Immature natural killer cell (primary cell): Measurements from ENCODE around the gene LSAMP. TPM values are rescaled to one million over a fixed set of nuclear protein-coding genes. Genes with fewer than 3 reads are reported as not detected.
"Not testable (repeated sequence)": the region's sequence is repeated elsewhere in the genome, so short reads cannot be mapped to it uniquely, and the experiment has no call there.

ENCODE experiments used
- DNase-seq, 3 donors: peaks; one replicate each; pipeline ENCODE4 v3.0.0; 2022; ENCODE audit warnings: mixed read lengths in 1 of 3
- H3K27ac Mint-ChIP-seq, 6 donors: one replicate each; pipeline ENCODE4 v1.8.0; 2020; ENCODE audit warnings: mixed read lengths in 6 of 6, mild to moderate bottlenecking in 5 of 6, inconsistent platforms in 4 of 6, moderate library complexity in 3 of 6
- H3K27me3 Mint-ChIP-seq, 3 donors: one replicate each; pipeline ENCODE4 v1.8.0; 2020 to 2021; ENCODE audit warnings: low read depth in 3 of 3, mild to moderate bottlenecking in 3 of 3, mixed read lengths in 3 of 3, moderate library complexity in 3 of 3, inconsistent platforms in 1 of 3
- H3K36me3 Mint-ChIP-seq, 3 donors: one replicate each; pipeline ENCODE4 v1.8.0; 2020; ENCODE audit warnings: mixed read lengths in 3 of 3, inconsistent platforms in 2 of 3, mild to moderate bottlenecking in 2 of 3
- H3K4me1 Mint-ChIP-seq, 2 donors: one replicate each; pipeline ENCODE4 v1.8.0; 2020; ENCODE audit warnings: inconsistent platforms in 2 of 2, mild to moderate bottlenecking in 2 of 2, mixed read lengths in 2 of 2, moderate library complexity in 1 of 2
- H3K4me3 Mint-ChIP-seq, 5 donors: one replicate each; pipeline ENCODE4 v1.8.0; 2020; ENCODE audit warnings: mild to moderate bottlenecking in 5 of 5, mixed read lengths in 5 of 5, inconsistent platforms in 3 of 5, moderate library complexity in 3 of 5
- H3K9me3 Mint-ChIP-seq, 6 donors: one replicate each; pipeline ENCODE4 v1.8.0; 2020; ENCODE audit warnings: mild to moderate bottlenecking in 6 of 6, mixed read lengths in 6 of 6, inconsistent platforms in 4 of 6, moderate library complexity in 3 of 6
- polyA plus RNA-seq, 3 donors: library from polyadenylated mRNA; unstranded; fragments of 300-500 nt; fragmentation: Illumina TruSeq; gene quantifications; one replicate each; pipeline ENCODE4 v1.2.3, GENCODE V29; 2021

The LSAMP gene
- polyA plus RNA-seq, 3 donors from 2014 or later = not detected

DNA sequence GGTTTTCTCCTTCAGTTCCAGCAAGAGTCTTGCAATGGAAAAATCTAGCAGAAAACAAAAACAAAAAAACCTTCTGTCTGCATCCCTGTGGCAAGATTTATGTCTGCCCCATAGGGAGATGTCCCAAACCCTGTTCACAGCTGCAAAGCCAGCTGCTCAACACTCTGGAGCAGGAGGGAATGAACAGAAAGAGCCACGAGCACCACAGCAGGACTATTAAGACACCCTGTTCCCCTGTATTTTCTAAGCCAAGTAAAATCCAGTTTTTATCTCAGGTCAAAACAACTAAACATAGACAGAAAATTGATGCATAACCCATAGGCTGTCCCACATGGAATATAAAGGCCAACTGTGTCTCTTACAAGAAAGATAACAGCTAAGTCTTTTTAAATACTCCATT lies 357.9 kb downstream of the LSAMP start:
- no peaks in the 10 kb centered on the region for H3K4me1 Mint-ChIP-seq
- no peaks in the 10 kb centered on the region for H3K36me3 Mint-ChIP-seq
- peaks cover 0 to 2% (median 0%) of the 10 kb centered on the region in 3 donors for H3K27me3 Mint-ChIP-seq
- no peak overlapping the region for H3K4me3 Mint-ChIP-seq
- peaks cover 5 to 15% (median 8%) of the 10 kb centered on the region in 6 donors for H3K9me3 Mint-ChIP-seq
- no peak overlapping the region for H3K27ac Mint-ChIP-seq
- DNase-seq = no peak

DNA sequence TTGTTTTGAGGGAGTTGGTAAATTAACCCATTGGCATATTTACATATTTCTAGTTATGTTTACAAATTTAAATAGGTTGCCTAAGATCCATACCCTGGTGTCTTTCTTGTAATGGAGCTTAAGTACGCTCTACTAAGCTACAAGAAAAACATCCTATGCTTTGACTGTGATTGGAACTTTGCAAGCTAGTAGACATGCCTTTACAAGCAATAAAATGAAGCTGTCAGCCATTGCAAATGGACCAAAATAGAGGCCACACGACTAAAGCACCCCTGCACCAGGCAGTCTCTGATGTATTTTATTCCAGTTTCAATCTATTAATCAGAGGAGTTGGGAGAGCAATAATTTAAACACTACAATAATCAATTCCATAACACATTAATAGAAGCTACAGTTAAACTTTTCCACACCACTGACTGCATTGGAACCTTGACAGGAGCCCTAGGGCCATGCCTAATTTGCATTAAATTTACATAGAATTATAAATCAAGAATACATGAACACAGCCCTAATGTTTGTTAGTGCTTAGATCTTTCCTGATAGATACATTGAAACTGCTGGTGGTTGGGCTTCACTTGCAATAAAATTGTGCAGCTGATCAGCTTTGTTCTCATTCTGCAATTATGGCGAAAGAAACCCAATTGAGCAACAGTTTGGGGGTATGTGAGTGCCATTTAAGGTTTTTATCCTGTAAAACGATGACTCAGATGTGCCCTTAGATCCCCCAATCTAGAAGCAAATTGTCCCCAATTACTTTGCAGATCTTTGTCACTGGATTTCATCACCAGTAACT lies 360.1 kb downstream of the LSAMP start:
- H3K27me3 Mint-ChIP-seq = peaks cover 0 to 2% (median 0%) of the 10 kb centered on the region in 3 donors
- no peaks in the 10 kb centered on the region for H3K36me3 Mint-ChIP-seq
- H3K9me3 Mint-ChIP-seq = peaks cover 0 to 11% (median 5%) of the 10 kb centered on the region in 6 donors
- no peak for DNase-seq
- H3K4me3 Mint-ChIP-seq = no peak overlapping the region
- no peaks in the 10 kb centered on the region for H3K4me1 Mint-ChIP-seq
- no peak overlapping the region for H3K27ac Mint-ChIP-seq

DNA sequence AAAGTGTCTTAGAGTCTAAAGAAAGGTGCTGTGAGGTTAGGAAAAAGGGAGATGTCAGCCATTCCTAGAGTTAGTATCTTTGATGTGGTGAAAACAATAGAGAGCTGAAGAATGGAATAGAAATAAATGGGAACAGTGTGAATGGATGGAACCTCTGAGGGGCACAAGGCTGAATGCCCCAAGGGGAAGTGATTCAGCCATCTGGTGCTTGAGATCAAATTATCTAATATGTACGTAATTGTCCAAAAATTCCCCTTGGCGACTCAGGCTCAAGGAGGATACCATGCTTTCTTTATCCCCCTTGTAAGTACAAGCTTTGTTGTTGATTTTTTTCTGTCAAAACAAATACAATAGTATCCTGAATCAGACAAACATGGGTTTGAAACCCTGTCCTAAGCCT lies 361.6 kb downstream of the LSAMP start:
- DNase-seq = no peak
- Mint-ChIP-seq H3K4me1 (no peaks in the 10 kb centered on the region), H3K9me3 (peaks cover 1 to 12% (median 8%) of the 10 kb centered on the region in 6 donors), H3K4me3 (no peak overlapping the region), H3K36me3 (no peaks in the 10 kb centered on the region), H3K27me3 (no peaks in the 10 kb centered on the region), H3K27ac (no peak overlapping the region)

DNA sequence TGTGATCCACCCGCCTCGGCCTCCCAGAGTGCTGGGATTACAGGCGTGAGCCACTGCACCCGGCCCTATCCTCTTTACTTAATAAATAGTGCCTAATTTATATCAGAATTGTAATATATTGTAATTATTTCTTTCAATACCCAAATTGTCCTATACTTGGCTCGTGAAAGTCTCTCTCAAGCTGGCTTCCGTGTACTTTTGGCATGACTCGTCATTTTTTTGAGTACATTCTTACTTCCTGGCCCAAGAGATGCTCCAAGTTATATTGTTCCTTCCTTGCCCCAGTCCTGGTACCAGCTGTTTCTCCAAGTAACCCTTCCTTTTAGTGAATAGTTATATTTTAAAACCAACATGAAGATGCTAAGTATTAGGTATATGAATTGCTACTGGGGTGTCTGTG lies 366.7 kb downstream of the LSAMP start:
- no peaks in the 10 kb centered on the region for H3K36me3 Mint-ChIP-seq
- no peak overlapping the region for H3K27ac Mint-ChIP-seq
- H3K9me3 Mint-ChIP-seq = peaks cover 3 to 14% (median 7%) of the 10 kb centered on the region in 6 donors
- H3K4me3 Mint-ChIP-seq = no peak overlapping the region
- no peaks in the 10 kb centered on the region for H3K4me1 Mint-ChIP-seq
- no peak for DNase-seq
- H3K27me3 Mint-ChIP-seq = no peaks in the 10 kb centered on the region

DNA sequence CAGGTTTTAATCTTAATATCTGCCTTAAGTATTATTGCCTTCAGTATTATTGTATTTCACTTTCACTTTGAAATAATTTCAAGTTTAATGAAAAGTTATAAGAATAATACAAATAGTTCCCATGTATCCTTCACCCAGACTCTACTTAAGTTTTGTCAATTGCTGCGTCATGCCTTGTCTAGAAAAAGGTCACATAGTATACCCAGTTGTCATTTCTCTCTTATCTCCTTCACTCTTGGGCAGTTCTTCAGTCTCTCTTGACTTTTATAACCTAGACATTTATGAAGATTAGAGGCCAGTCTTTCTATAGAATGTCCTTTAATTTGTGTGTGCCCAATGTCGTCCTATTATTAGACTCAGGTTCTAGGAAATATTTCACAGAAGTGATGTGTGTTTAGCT lies 367.7 kb downstream of the LSAMP start:
- DNase-seq = no peak
- no peak overlapping the region for H3K27ac Mint-ChIP-seq
- H3K4me3 Mint-ChIP-seq = no peak overlapping the region
- H3K9me3 Mint-ChIP-seq = peaks cover 2 to 20% (median 8%) of the 10 kb centered on the region in 6 donors
- no peaks in the 10 kb centered on the region for H3K4me1 Mint-ChIP-seq
- peaks cover 0 to 3% (median 0%) of the 10 kb centered on the region in 3 donors for H3K27me3 Mint-ChIP-seq
- no peaks in the 10 kb centered on the region for H3K36me3 Mint-ChIP-seq

DNA sequence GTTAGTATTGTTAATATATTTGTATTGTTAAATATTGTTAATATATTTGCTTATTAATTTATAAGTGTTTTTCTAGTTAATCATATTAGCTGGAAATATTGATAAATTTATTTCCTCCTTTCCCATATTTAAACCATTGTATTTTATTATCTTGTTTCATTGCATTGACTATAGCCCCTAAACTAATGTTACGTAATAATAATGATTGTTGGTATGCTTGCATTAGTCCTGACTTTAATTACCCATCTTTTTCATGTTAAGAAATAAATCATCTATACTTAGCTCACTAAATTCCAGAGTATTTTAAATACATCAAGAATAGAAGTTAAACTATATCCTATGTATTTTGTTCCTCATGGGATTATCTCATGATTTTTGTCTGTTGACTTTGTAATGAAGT lies 368.2 kb downstream of the LSAMP start:
- Mint-ChIP-seq H3K9me3 (peaks cover 3 to 20% (median 8%) of the 10 kb centered on the region in 6 donors), H3K4me1 (no peaks in the 10 kb centered on the region), H3K27me3 (peaks cover 0 to 3% (median 0%) of the 10 kb centered on the region in 3 donors)

DNA sequence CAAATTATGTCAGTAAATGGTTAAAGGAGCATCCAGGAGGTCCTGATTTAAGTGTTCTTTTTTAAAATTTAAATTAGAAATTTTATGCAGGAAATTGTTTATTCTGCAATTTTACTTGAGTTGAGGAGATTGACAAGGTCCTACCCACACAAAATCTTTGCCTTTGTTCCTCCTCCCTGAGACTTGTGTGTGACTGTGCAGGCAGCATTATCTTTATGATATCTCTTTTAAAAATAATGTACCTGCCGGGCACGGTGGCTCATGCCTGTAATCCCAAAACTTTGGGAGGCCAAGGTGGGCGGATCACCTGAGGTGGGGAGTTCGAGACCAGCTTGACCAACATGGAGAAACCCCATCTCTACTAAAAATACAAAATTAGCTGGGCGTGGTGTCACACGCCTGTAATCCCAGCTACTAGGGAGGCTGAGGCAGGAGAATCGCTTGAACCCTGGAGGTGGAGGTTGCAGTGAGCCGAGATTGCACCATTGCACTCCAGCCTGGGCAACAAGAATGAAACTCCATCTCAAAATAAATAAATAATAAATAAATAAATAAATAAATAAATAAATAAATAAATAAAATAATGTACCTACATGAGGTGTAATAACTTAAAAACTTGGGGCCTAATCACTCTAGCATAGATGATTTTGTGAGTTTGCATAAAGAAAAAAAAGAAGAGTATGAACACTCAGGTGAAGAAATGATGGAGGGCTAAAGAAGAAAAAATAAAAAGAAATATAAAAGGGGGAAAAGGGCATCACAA lies 374.6 kb downstream of the LSAMP start:
- not testable (repeated sequence) for H3K27ac Mint-ChIP-seq, H3K9me3 Mint-ChIP-seq, H3K27me3 Mint-ChIP-seq, DNase-seq, H3K36me3 Mint-ChIP-seq, H3K4me1 Mint-ChIP-seq, H3K4me3 Mint-ChIP-seq

More for the DNA sequence above, 368.2 kb downstream of the LSAMP start:
- DNase-seq = no peak
- Mint-ChIP-seq H3K36me3 (no peaks in the 10 kb centered on the region), H3K27ac (no peak overlapping the region), H3K4me3 (no peak overlapping the region)

DNA sequence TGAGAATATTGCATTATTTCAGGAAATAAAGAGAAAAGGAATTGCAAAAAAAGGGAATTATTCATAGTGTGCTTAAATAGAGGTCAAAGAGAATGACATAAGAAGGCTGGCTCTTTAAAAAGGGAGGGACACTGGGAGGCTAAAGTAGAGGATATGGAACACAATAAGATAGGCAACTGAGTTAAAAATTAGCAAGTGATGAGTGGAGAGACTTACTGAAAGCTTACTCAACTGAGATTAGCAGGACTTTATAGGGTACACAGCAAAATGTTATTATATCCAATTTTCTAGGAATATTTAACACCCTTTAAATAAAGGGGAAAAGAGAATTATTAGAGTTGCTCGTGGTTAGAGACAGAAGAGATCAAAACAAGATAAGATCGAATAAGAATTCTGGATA lies 375.2 kb downstream of the LSAMP start:
- Mint-ChIP-seq H3K27me3 (peaks cover 0 to 6% (median 0%) of the 10 kb centered on the region in 3 donors), H3K36me3 (no peaks in the 10 kb centered on the region), H3K27ac (no peak overlapping the region), H3K4me3 (no peak overlapping the region), H3K4me1 (no peaks in the 10 kb centered on the region), H3K9me3 (peaks cover 2 to 7% (median 5%) of the 10 kb centered on the region in 6 donors)
- no peak for DNase-seq

DNA sequence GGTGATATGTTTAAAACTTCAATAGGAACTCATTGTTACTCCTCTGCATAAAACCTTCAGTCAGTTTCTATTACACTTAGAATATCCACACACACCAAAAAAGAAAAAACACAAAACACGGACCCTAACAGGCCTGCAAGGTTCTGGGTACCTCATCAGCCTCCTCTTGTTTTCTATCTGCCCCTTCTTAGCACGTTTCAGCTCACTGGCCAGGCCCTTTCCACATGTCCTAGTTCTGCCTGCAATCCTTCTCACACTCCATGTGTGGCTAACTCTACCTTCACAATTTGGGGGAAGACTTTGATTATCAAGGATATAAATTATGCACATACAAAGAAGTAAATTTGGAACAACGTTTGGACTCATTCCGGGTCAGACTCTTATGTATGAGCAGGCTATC lies 376.3 kb downstream of the LSAMP start:
- H3K27me3 Mint-ChIP-seq = peaks cover 0 to 6% (median 0%) of the 10 kb centered on the region in 3 donors
- H3K4me1 Mint-ChIP-seq = no peaks in the 10 kb centered on the region
- no peaks in the 10 kb centered on the region for H3K36me3 Mint-ChIP-seq
- peaks cover 2 to 7% (median 5%) of the 10 kb centered on the region in 6 donors for H3K9me3 Mint-ChIP-seq
- no peak overlapping the region for H3K27ac Mint-ChIP-seq
- H3K4me3 Mint-ChIP-seq = no peak overlapping the region
- DNase-seq = no peak

DNA sequence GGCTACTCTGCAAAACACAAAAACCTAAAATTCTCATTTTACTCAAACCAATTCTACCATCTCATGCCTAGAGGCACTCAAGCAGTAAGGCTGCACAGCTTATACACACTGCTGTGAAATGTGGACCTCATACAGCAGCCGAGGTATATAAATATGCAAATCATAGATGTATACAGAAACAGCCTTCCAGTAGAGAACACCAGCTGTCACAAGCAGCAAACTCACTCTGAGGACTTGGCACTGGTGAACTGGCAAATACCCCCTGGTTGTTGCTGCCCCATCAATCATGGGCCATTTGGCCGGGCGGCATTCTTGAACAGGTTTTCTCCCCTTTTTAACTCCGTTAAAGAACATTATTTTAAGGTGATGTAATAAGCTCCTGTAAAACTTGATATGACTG lies 378.0 kb downstream of the LSAMP start:
- DNase-seq = no peak
- H3K36me3 Mint-ChIP-seq = no peaks in the 10 kb centered on the region
- no peak overlapping the region for H3K4me3 Mint-ChIP-seq
- H3K27ac Mint-ChIP-seq = no peak overlapping the region
- H3K27me3 Mint-ChIP-seq = peaks cover 0 to 3% (median 0%) of the 10 kb centered on the region in 3 donors
- peaks cover 0 to 3% (median under 1%) of the 10 kb centered on the region in 6 donors for H3K9me3 Mint-ChIP-seq
- no peaks in the 10 kb centered on the region for H3K4me1 Mint-ChIP-seq

DNA sequence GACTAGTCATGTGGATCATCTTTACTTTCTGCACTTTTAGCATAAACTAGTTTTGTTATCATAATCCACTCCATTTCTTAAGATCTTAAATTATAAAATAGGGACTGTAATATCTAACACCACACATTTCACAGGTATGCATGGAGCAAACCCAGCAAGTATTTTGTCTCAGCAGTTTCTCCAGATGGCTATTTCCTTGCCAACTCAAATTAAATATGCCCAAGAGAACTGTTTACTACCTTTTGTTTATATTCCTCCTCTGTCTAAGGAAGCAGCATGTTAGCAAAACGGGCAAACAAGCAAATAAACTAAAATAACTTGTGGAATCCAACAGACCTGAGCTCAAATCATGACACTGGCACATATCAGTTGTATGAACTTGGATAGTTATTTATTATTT lies 379.8 kb downstream of the LSAMP start:
- Mint-ChIP-seq H3K27ac (no peak overlapping the region), H3K4me3 (no peak overlapping the region), H3K27me3 (peaks cover 0 to 3% (median 0%) of the 10 kb centered on the region in 3 donors), H3K4me1 (no peaks in the 10 kb centered on the region), H3K9me3 (peaks cover 0 to 6% (median under 1%) of the 10 kb centered on the region in 6 donors), H3K36me3 (no peaks in the 10 kb centered on the region)
- no peak for DNase-seq

DNA sequence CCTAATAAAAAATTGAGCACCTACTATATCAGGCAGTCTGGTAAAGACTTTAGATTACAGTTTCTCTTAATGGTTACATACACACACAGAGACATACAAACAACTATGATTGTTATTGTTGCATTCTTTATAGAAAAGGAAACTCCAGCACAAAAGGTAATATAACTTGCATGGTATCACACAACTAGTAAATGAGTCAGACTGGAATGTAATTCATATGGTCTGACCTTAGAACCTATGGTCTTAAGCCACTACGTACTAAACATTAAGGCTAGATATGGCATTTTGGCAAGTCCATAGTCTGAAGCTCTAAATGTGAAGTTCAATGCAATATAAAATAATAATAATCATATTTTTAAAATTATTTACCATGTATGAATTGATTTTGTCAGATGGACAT lies 380.6 kb downstream of the LSAMP start:
- Mint-ChIP-seq H3K4me1 (no peaks in the 10 kb centered on the region), H3K27ac (no peak overlapping the region), H3K36me3 (no peaks in the 10 kb centered on the region), H3K9me3 (peaks cover 0 to 6% (median 3%) of the 10 kb centered on the region in 6 donors), H3K27me3 (peaks cover 0 to 3% (median 0%) of the 10 kb centered on the region in 3 donors), H3K4me3 (no peak overlapping the region)
- no peak for DNase-seq

DNA sequence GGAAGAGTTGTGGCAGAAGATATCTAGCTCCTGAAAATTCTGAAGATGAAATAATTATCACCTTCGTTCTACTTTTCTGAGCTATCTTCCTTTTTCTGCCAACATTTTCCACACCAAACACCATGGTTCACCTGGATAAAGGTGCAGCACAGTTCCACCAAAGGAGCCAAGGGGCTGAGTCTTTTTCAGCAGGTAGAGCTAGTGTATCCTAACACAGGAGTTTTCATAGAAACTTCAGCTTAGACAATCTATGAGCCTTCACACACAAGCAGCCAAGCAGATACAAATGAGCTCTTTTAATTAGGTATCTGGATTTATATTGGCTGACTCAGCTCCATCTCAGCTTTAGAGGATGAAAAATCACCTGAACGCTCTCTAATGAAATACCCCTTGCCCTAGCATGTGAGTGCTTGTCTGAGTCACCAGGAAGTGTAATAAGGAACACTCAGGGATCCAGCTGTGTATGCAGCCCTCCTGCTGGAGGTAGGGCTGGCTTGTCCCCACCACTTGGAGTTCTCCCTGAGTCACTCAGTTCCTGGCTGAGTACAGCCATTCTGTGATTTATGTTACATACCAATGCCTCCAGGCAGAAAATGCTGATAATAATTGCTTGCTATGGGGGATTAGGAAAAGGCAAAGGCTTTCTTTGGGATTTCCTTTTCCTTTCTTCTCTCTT lies 385.7 kb downstream of the LSAMP start:
- H3K27ac Mint-ChIP-seq = no peak overlapping the region
- peaks cover 0 to 12% (median 3%) of the 10 kb centered on the region in 6 donors for H3K9me3 Mint-ChIP-seq
- no peak for DNase-seq
- H3K4me3 Mint-ChIP-seq = no peak overlapping the region
- no peaks in the 10 kb centered on the region for H3K36me3 Mint-ChIP-seq
- H3K4me1 Mint-ChIP-seq = no peaks in the 10 kb centered on the region
- H3K27me3 Mint-ChIP-seq = no peaks in the 10 kb centered on the region

DNA sequence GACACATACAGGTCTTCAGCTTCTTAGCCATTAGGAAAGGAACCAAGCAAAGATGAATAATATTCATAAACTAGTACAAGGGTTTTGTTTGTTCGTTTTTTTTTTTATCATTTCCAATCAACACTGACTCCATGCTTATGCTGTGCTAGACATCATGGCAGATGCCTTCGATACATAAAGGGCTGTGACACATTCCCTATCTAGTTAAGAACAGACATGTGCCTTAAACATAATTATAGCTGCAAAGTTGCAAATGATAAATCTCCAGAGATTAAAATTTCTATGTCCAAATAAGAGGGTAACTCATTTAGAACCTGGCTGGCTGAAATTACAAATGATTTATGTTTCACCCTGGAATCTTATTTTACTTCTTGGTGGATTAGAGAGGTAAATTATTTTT lies 386.4 kb downstream of the LSAMP start:
- Mint-ChIP-seq H3K27ac (no peak overlapping the region), H3K4me3 (no peak overlapping the region), H3K4me1 (no peaks in the 10 kb centered on the region), H3K36me3 (no peaks in the 10 kb centered on the region), H3K9me3 (peaks cover 0 to 12% (median 3%) of the 10 kb centered on the region in 6 donors), H3K27me3 (no peaks in the 10 kb centered on the region)
- DNase-seq = no peak
